Measurements from ENCODE around the gene TOP1. TPM values are rescaled to one million over a fixed set of nuclear protein-coding genes. Genes with fewer than 3 reads are reported as not detected.

The TOP1 gene
- total and polyA plus RNA-seq, 2 experiments from 2014 or later = 21.5 to 21.7 TPM

DNA sequence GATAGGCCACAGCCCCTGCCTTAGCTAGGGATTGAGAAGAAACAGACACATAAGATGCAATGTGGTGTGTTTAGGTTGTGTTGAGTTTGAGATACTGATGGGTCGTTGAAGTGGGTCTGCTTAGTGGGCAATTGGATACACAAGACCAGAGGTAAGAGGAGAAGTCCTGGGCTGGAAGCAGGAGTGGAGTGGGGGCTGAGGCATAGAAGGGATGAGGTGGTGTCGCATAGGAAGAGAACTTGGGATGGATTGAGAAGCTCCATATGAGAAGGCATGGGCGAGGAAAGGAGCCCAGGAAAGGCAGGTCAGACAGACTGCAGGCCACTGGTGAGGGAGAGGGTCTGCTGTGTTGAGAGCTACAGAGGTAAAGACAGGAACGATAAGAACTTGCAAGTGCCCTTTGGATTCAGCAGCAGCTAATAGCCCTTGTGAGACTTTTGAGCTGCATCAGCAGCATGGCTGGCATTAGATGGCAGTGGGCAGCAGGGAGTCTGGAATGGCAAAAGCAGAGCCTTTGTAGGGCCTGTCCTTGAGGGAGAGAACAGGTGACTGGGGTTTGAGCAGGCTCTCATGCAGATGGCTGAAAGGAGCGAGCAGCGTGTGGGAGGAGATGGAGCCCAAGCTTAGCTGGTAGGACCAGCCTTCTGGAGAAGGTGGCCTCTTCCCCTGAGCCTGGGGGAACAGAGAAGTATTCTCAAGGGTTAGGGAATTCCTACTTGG, 141.9 kb downstream of the TOP1 start:
- Histone ChIP-seq H3K27ac (no peak overlapping the region), H3K4me3 (no peak overlapping the region), H3K4me1 (ENCODE audit: low read depth) (no peaks in the 10 kb centered on the region), H3K36me3 (peaks cover 72% of the 10 kb centered on the region), H3K9me3 (ENCODE audit: low read depth) (no peaks in the 10 kb centered on the region), H3K27me3 (no peaks in the 10 kb centered on the region)
- DNase-seq (ENCODE audit: low read depth in 1 of 2, low spot score in 1 of 2) = no peak
- TF ChIP-seq, protein P1, sequence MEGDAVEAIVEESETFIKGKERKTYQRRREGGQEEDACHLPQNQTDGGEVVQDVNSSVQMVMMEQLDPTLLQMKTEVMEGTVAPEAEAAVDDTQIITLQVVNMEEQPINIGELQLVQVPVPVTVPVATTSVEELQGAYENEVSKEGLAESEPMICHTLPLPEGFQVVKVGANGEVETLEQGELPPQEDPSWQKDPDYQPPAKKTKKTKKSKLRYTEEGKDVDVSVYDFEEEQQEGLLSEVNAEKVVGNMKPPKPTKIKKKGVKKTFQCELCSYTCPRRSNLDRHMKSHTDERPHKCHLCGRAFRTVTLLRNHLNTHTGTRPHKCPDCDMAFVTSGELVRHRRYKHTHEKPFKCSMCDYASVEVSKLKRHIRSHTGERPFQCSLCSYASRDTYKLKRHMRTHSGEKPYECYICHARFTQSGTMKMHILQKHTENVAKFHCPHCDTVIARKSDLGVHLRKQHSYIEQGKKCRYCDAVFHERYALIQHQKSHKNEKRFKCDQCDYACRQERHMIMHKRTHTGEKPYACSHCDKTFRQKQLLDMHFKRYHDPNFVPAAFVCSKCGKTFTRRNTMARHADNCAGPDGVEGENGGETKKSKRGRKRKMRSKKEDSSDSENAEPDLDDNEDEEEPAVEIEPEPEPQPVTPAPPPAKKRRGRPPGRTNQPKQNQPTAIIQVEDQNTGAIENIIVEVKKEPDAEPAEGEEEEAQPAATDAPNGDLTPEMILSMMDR (IDR thresholded peaks at IDR 0.05; ENCODE audit: low read depth, low read length) = no peak

- Histone ChIP-seq H3K27me3 (no peaks in the 10 kb centered on the region), H3K9me3 (ENCODE audit: low read depth) (no peaks in the 10 kb centered on the region), H3K36me3 (peaks cover 65% of the 10 kb centered on the region), H3K4me3 (no peak overlapping the region), H3K27ac (peak overlapping the region; percentile 5), H3K4me1 (ENCODE audit: low read depth) (no peaks in the 10 kb centered on the region)
- no peak for DNase-seq (ENCODE audit: low read depth in 1 of 2, low spot score in 1 of 2)
- TF ChIP-seq, protein P1 (IDR thresholded peaks at IDR 0.05; ENCODE audit: low read depth, low read length) = no peak
These were observed 143.2 kb downstream of the TOP1 start for GRCh38 chr20:41171736-41172295.

DNA sequence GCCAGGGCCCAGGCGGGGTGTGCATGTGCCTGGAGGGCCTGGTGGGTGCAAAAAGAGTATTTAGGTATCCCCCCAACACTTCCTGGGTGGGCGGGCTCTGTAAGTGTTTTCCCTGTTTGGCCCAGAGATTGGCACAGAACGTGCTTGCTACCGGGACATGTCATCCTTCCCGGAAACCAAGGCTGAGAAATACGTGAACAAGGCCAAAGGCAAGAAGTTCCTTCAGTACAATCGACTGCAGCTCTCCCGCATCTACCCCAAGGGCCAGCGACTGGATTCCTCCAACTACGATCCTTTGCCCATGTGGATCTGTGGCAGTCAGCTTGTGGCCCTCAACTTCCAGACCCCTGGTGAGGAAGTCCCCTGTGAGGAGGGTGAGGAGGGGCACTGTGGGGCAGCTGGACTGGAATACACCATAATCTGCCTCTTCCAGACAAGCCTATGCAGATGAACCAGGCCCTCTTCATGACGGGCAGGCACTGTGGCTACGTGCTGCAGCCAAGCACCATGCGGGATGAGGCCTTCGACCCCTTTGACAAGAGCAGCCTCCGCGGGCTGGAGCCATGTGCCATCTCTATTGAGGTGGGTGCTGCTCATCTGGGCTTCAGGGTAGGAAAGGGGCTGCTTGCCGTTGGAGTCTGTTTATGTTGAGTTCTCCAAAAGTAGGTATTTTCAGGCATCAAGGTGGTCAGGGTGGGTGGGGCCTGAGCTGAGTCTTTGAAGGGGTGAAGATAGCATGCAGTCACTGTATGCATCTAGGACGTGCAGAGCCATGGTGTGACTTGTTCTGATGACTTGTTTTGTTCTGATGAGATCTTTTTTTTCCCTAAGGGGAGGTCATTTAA, 143.9 kb downstream of the TOP1 start:
- H3K4me1 ChIP-seq (ENCODE audit: low read depth) = no peaks in the 10 kb centered on the region
- no peak overlapping the region for H3K4me3 ChIP-seq
- H3K27ac ChIP-seq = peak overlapping the region; percentile 5
- no peaks in the 10 kb centered on the region for H3K9me3 ChIP-seq (ENCODE audit: low read depth)
- TF ChIP-seq, protein P1 (IDR thresholded peaks at IDR 0.05; ENCODE audit: low read depth, low read length) = no peak
- peak in 1 of 2 donors; percentile 32 for DNase-seq (ENCODE audit: low read depth in 1 of 2, low spot score in 1 of 2)
- peaks cover 59% of the 10 kb centered on the region for H3K36me3 ChIP-seq
- H3K27me3 ChIP-seq = no peaks in the 10 kb centered on the region

- Histone ChIP-seq H3K27me3 (no peaks in the 10 kb centered on the region), H3K9me3 (ENCODE audit: low read depth) (no peaks in the 10 kb centered on the region), H3K4me3 (no peak overlapping the region), H3K4me1 (ENCODE audit: low read depth) (no peaks in the 10 kb centered on the region), H3K27ac (no peak overlapping the region), H3K36me3 (peaks cover 57% of the 10 kb centered on the region)
- TF ChIP-seq, protein P1 (IDR thresholded peaks at IDR 0.05; ENCODE audit: low read depth, low read length) = peak; percentile 98
- DNase-seq (ENCODE audit: low read depth in 1 of 2, low spot score in 1 of 2) = peak; percentile 78 to 91
These were observed 144.6 kb downstream of the TOP1 start for GRCh38 chr20:41173161-41173721.

DNA sequence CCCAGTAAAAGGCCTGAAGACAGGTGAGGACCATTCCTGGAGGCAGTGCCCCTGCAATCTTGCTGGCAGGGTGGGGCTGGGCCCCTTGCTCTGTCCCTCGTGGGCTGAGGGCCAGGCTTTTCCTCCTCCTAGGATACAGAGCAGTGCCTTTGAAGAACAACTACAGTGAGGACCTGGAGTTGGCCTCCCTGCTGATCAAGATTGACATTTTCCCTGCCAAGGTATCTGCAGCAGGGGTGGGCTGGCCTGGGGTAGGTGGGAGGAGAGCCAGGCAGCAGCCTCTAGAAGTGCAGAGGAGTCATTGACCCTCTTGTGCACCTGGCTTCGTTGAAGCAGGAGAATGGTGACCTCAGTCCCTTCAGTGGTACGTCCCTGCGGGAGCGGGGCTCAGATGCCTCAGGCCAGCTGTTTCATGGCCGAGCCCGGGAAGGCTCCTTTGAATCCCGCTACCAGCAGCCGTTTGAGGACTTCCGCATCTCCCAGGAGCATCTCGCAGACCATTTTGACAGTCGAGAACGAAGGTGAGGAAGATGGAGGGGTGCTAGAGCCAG, 145.2 kb downstream of the TOP1 start:
- TF ChIP-seq, protein P1 (IDR thresholded peaks at IDR 0.05; ENCODE audit: low read depth, low read length) = no peak
- peaks cover 51% of the 10 kb centered on the region for H3K36me3 ChIP-seq
- DNase-seq (ENCODE audit: low read depth in 1 of 2, low spot score in 1 of 2) = no peak
- H3K4me3 ChIP-seq = no peak overlapping the region
- no peaks in the 10 kb centered on the region for H3K27me3 ChIP-seq
- H3K27ac ChIP-seq = no peak overlapping the region
- no peaks in the 10 kb centered on the region for H3K4me1 ChIP-seq (ENCODE audit: low read depth)
- H3K9me3 ChIP-seq (ENCODE audit: low read depth) = no peaks in the 10 kb centered on the region

Data from cardiac muscle cell (in vitro differentiated cells and primary cell).